ENCODE results near the gene RXFP4.
"Not testable (repeated sequence)": the region's sequence is repeated elsewhere in the genome, so short reads cannot be mapped to it uniquely, and the experiment has no call there.

The RXFP4 gene

GRCh38 chr1:155979597-155980343 lies 38.3 kb downstream of the RXFP4 start:
- DNase-seq (ENCODE audit: low spot score) = peak; percentile 34
- TF ChIP-seq CTCF (IDR thresholded peaks at IDR 0.05; ENCODE audit: borderline replicate concordance, control extremely low read depth, extremely low read depth, insufficient read depth, missing control alignments) = no peak
- in situ Hi-C loops (cut with MboI; ENCODE audit: low sequenced_read_pairs, unreplicated experiment) = no loop called here

- in situ Hi-C loops (cut with MboI; ENCODE audit: low sequenced_read_pairs, unreplicated experiment) = no loop called here
- peak; percentile 67 for DNase-seq (ENCODE audit: low spot score)
Observed at GRCh38 chr1:155981266-155982088, 40.0 kb downstream of the RXFP4 start.

GRCh38 chr1:155982106-155982505 lies 40.7 kb downstream of the RXFP4 start:
- no peak for DNase-seq (ENCODE audit: low spot score)
- in situ Hi-C loops (cut with MboI; ENCODE audit: low sequenced_read_pairs, unreplicated experiment) = no loop called here
- TF ChIP-seq CTCF (IDR thresholded peaks at IDR 0.05; ENCODE audit: borderline replicate concordance, control extremely low read depth, extremely low read depth, insufficient read depth, missing control alignments) = no peak

More at GRCh38 chr1:155981266-155982088, 40.0 kb downstream of the RXFP4 start:
- no peak for TF ChIP-seq CTCF (IDR thresholded peaks at IDR 0.05; ENCODE audit: borderline replicate concordance, control extremely low read depth, extremely low read depth, insufficient read depth, missing control alignments)

- no peak for TF ChIP-seq CTCF (IDR thresholded peaks at IDR 0.05; ENCODE audit: borderline replicate concordance, control extremely low read depth, extremely low read depth, insufficient read depth, missing control alignments)
- in situ Hi-C loops (cut with MboI; ENCODE audit: low sequenced_read_pairs, unreplicated experiment) = no loop called here
- DNase-seq (ENCODE audit: low spot score) = no peak
Observed at GRCh38 chr1:155983191-155984024, 42.0 kb downstream of the RXFP4 start.

- in situ Hi-C loops (cut with MboI; ENCODE audit: low sequenced_read_pairs, unreplicated experiment) = no loop called here
- TF ChIP-seq CTCF (IDR thresholded peaks at IDR 0.05; ENCODE audit: borderline replicate concordance, control extremely low read depth, extremely low read depth, insufficient read depth, missing control alignments) = no peak
- DNase-seq (ENCODE audit: low spot score) = no peak
Observed at GRCh38 chr1:155984341-155984740, 42.9 kb downstream of the RXFP4 start.

GRCh38 chr1:155984903-155985645 lies 43.6 kb downstream of the RXFP4 start:
- in situ Hi-C loops (cut with MboI; ENCODE audit: low sequenced_read_pairs, unreplicated experiment) = not testable (repeated sequence)

More at GRCh38 chr1:155984903-155985645, 43.6 kb downstream of the RXFP4 start:
- DNase-seq (ENCODE audit: low spot score) = not testable (repeated sequence)
